GM23248 (cell line): ENCODE results near the gene TLR8. TPM values are rescaled to one million over a fixed set of nuclear protein-coding genes. Genes with fewer than 3 reads are reported as not detected.
A peak's percentile ranks its signal among the peaks of the same experiment; 100 is the strongest.

ENCODE experiments used
- DNase-seq: peaks from one replicate; pipeline ENCODE4 v3.0.0-alpha.2; 2015
- H2AFZ ChIP-seq: fragments of 200-600 bp; sonication (generic); 2 replicates; pipeline ENCODE4 v1.6.1; 2016; ENCODE audit warnings: antibody characterized with exemption
- H3F3A ChIP-seq: fragments of 200-600 bp; sonication (generic); 2 replicates; pipeline ENCODE4 v1.6.1; 2016; ENCODE audit warnings: mild to moderate bottlenecking, antibody characterized with exemption, mixed run types; ENCODE audit not compliant: insufficient read depth
- H3K27ac ChIP-seq: fragments of 200-600 bp; sonication (generic); 2 replicates; pipeline ENCODE4 v1.5.1; 2016; ENCODE audit warnings: mild to moderate bottlenecking
- H3K27me3 ChIP-seq: fragments of 200-600 bp; sonication (generic); replicated peaks from 2 replicates; pipeline ENCODE4 v1.6.1; 2016; ENCODE audit warnings: mild to moderate bottlenecking; ENCODE audit not compliant: insufficient read depth
- H3K36me3 ChIP-seq: fragments of 200-600 bp; sonication (generic); 2 replicates; pipeline ENCODE4 v1.6.1; 2016; ENCODE audit warnings: low read depth, mild to moderate bottlenecking
- H3K4me1 ChIP-seq: fragments of 200-600 bp; sonication (generic); 2 replicates; pipeline ENCODE4 v1.6.1; 2016; ENCODE audit warnings: mild to moderate bottlenecking; ENCODE audit not compliant: insufficient read depth
- H3K4me2 ChIP-seq: fragments of 200-600 bp; sonication (generic); one replicate; pipeline ENCODE4 v1.6.1; 2016; ENCODE audit warnings: mild to moderate bottlenecking; ENCODE audit not compliant: unreplicated experiment
- H3K4me3 ChIP-seq: fragments of 200-600 bp; sonication (generic); 2 replicates; pipeline ENCODE4 v1.5.1; 2016; ENCODE audit warnings: mild to moderate bottlenecking
- H3K79me2 ChIP-seq: fragments of 200-600 bp; sonication (generic); 2 replicates; pipeline ENCODE4 v1.6.1; 2016; ENCODE audit warnings: mild to moderate bottlenecking; ENCODE audit not compliant: insufficient read depth
- H3K9ac ChIP-seq: fragments of 200-600 bp; sonication (generic); 2 replicates; pipeline ENCODE4 v1.6.1; 2016; ENCODE audit warnings: mild to moderate bottlenecking
- H3K9me2 ChIP-seq: fragments of 200-600 bp; sonication (generic); 2 replicates; pipeline ENCODE4 v1.6.1; 2016; ENCODE audit warnings: mixed run types, mild to moderate bottlenecking, moderate library complexity; ENCODE audit not compliant: insufficient read depth
- H3K9me3 ChIP-seq: fragments of 200-600 bp; sonication (generic); one replicate; pipeline ENCODE4 v1.6.1; 2017; ENCODE audit warnings: low read depth
- H4K20me1 ChIP-seq: fragments of 200-600 bp; sonication (generic); 2 replicates; pipeline ENCODE4 v1.6.0; 2016; ENCODE audit not compliant: insufficient read depth
- EZH2 ChIP-seq: fragments of 200-600 bp; sonication (generic); IDR thresholded peaks from 2 replicates; pipeline ENCODE4 v1.6.1; 2018; ENCODE audit warnings: antibody characterized with exemption, mild to moderate bottlenecking; ENCODE audit not compliant: insufficient read depth, poor library complexity, severe bottlenecking
- EZH2phosphoT487 ChIP-seq: fragments of 200-600 bp; sonication (generic); IDR thresholded peaks from 2 replicates; pipeline ENCODE4 v1.6.1; 2018; ENCODE audit warnings: antibody characterized with exemption, moderate library complexity, mild to moderate bottlenecking, low read depth; ENCODE audit not compliant: insufficient read depth
- WGBS, 2 experiments: methylation state at CpG; one replicate each; pipeline ENCODE4 v1.1.6; 2015 to 2017; ENCODE audit warnings: low lambda C conversion rate in 2 of 2, low coverage in 1 of 2; ENCODE audit errors: missing lambda C conversion rate in 2 of 2; 5-methylcytosine and 5-hydroxymethylcytosine counted together
- in situ Hi-C: fragments of 300-500 bp; cut with MboI; formaldehyde crosslinking; loops from 2 replicates; pipeline ENCODE4 v1.15.0; 2020
- polyA plus RNA-seq: library from polyadenylated mRNA; unstranded; fragments of >200 nt; fragmentation: Nextera tagmentation; extraction: Ambion mirVana; gene quantifications from 2 replicates; pipeline ENCODE4 v1.2.1, GENCODE V29; 2016
- total RNA-seq: library from RNA; depleted of rRNA; stranded (reverse); fragments of >200 nt; shearing (Covaris generic); gene quantifications from 2 replicates; pipeline ENCODE4 v1.2.3, GENCODE V29; 2014

The TLR8 gene
- total and polyA plus RNA-seq, 2 experiments from 2014 or later, result not detected

- Histone ChIP-seq H3K4me3 (no peak overlapping the region), H3K9me3 (no peaks in the 10 kb centered on the region), H3K9ac (no peak overlapping the region), H3K27me3 (no peaks in the 10 kb centered on the region), H3K79me2 (no peaks in the 10 kb centered on the region), H4K20me1 (no peaks in the 10 kb centered on the region), H3K36me3 (no peaks in the 10 kb centered on the region), H3K9me2 (no peaks in the 10 kb centered on the region), H3F3A (peaks cover 17% of the 10 kb centered on the region; the same call in 1 of the 2 replicates), H3K4me1 (peaks cover 27% of the 10 kb centered on the region), H3K27ac (0 out of 2 replicates have a peak overlapping the region, but pooled peaks have one; percentile 86), H2AFZ (peak overlapping the region; percentile 16; the same call in 1 of the 2 replicates), H3K4me2 (no peak overlapping the region)
- 64% methylated on average over 4 of the region's 4 CpGs for WGBS, 2 experiments
- DNase-seq, result no peak
- TF ChIP-seq EZH2phosphoT487 (no peak), EZH2 (no peak)
- in situ Hi-C loops, result no loop called here
These were observed 40.0 kb downstream of the TLR8 start for GRCh38 chrX:12946406-12946805.

- Histone ChIP-seq H3K27ac (peak overlapping the region; percentile 86), H3K9me3 (no peaks in the 10 kb centered on the region), H3K9me2 (no peaks in the 10 kb centered on the region), H4K20me1 (no peaks in the 10 kb centered on the region), H3K27me3 (no peaks in the 10 kb centered on the region), H3F3A (peaks cover 17% of the 10 kb centered on the region; the same call in 1 of the 2 replicates), H3K4me2 (peak overlapping the region; percentile 57), H3K4me3 (no peak overlapping the region), H3K79me2 (no peaks in the 10 kb centered on the region), H3K9ac (peak overlapping the region; percentile 79), H2AFZ (peak overlapping the region; percentile 88), H3K4me1 (peaks cover 27% of the 10 kb centered on the region), H3K36me3 (no peaks in the 10 kb centered on the region)
- in situ Hi-C loops, result no loop called here
- peak; percentile 74 for DNase-seq
- WGBS, 2 experiments, result 42 to 44% methylated on average over 5 of the region's 5 CpGs
- no peak for TF ChIP-seq EZH2
- no peak for TF ChIP-seq EZH2phosphoT487
These were observed 40.6 kb downstream of the TLR8 start for GRCh38 chrX:12946838-12947544.

GRCh38 chrX:12947545-12948235 lies 41.3 kb downstream of the TLR8 start:
- peak overlapping the region; percentile 86; the same call in 1 of the 2 replicates for H3K27ac ChIP-seq
- H3K27me3 ChIP-seq, result no peaks in the 10 kb centered on the region
- H2AFZ ChIP-seq, result no peak overlapping the region
- H3K79me2 ChIP-seq, result no peaks in the 10 kb centered on the region
- H3K4me3 ChIP-seq, result no peak overlapping the region
- H4K20me1 ChIP-seq, result no peaks in the 10 kb centered on the region
- H3K9me3 ChIP-seq, result no peaks in the 10 kb centered on the region
- in situ Hi-C loops, result no loop called here
- TF ChIP-seq EZH2phosphoT487, result no peak
- TF ChIP-seq EZH2, result no peak
- peaks cover 17% of the 10 kb centered on the region; the same call in 1 of the 2 replicates for H3F3A ChIP-seq
- no peaks in the 10 kb centered on the region for H3K36me3 ChIP-seq
- peak overlapping the region; percentile 79 for H3K9ac ChIP-seq
- peaks cover 27% of the 10 kb centered on the region for H3K4me1 ChIP-seq
- H3K4me2 ChIP-seq, result no peak overlapping the region
- no peak for DNase-seq
- no peaks in the 10 kb centered on the region for H3K9me2 ChIP-seq
- 79 to 82% methylated on average over 4 to 5 of the region's 5 CpGs for WGBS, 2 experiments

GRCh38 chrX:12948495-12948894 lies 42.1 kb downstream of the TLR8 start:
- H3K4me3 ChIP-seq, result no peak overlapping the region
- no peaks in the 10 kb centered on the region for H3K9me3 ChIP-seq
- 95 to 96% methylated on average over 2 of the region's 2 CpGs for WGBS, 2 experiments
- H3K9ac ChIP-seq, result no peak overlapping the region
- H2AFZ ChIP-seq, result no peak overlapping the region
- H3K4me2 ChIP-seq, result no peak overlapping the region
- H3F3A ChIP-seq, result peaks cover 17% of the 10 kb centered on the region; the same call in 1 of the 2 replicates
- H3K79me2 ChIP-seq, result no peaks in the 10 kb centered on the region
- in situ Hi-C loops, result no loop called here
- H3K27ac ChIP-seq, result 0 out of 2 replicates have a peak overlapping the region, but pooled peaks have one; percentile 100
- H3K4me1 ChIP-seq, result peaks cover 27% of the 10 kb centered on the region
- H3K9me2 ChIP-seq, result no peaks in the 10 kb centered on the region
- no peaks in the 10 kb centered on the region for H4K20me1 ChIP-seq
- DNase-seq, result no peak
- H3K36me3 ChIP-seq, result no peaks in the 10 kb centered on the region
- TF ChIP-seq EZH2 (no peak), EZH2phosphoT487 (no peak)
- no peaks in the 10 kb centered on the region for H3K27me3 ChIP-seq
